GM19193 (cell line): ENCODE results near the gene NUP50.

ENCODE experiments used
- POLR2A ChIP-seq: IDR thresholded peaks from 4 replicates; pipeline ENCODE4 v1.6.1; 2011; ENCODE audit not compliant: insufficient read depth, insufficient read length; ENCODE audit errors: extremely low read depth

Gene NUP50

GRCh38 chr22:45149671-45150070, 14.1 kb upstream of the NUP50 start:
- no peak for TF ChIP-seq POLR2A

- TF ChIP-seq POLR2A: no peak
Observed at GRCh38 chr22:45150139-45150538, 13.6 kb upstream of the NUP50 start.

- TF ChIP-seq POLR2A: no peak
Observed at GRCh38 chr22:45151503-45151902, 12.2 kb upstream of the NUP50 start.

DNA sequence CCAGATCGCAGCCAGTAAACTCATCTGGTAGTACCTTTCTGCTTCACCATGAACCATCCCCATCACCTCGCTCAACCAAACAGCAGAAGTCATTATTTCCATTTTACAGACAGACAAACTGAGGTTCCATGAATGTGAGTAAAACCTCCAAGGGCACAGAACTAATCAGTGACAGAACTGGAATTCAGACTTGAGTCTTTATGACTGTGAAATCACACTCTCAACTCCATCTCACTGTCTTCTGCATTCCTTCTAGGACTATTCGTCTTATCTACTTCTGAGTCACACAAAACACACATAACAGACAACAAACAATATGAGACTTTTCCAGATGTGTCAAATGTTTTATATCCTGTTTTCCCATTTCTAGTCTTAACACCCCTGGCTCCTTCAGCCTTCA, 9.3 kb upstream of the NUP50 start:
- TF ChIP-seq POLR2A: no peak

DNA sequence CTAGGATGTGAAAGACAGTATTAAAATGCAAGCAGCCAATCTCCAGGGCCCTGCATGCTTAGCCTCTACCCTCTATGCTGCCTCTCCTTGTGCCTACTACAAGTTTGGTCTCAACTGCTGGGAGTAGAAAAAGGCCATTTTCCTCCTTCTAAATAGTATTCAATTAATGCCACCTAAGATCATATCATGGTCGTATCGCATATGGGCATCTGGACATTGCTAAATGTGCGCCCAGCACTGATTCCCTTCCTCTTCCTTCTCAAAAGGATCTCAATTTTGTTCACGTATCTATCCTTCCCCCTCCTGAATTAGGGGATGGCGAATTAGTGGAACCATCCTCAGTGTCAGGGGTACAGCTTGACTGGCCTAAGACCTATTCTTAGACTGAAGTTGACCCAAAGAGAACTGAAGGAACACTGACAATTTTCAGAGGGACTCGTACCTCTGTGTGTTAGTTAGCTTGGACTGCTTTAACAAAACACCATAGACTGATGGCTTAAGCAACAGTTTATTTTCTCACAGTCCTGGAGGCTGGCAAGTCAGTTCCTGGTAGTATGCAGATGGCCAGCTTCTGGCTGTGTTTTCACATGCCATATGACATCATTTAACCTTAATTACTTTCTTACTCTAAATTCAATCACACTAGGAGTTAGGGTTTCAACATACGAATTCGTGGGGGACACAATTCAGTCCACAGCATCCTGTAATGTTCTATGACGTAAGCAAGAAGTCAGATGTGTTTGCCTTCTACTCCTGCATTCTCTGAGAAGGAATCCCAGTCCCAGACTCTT, 8.5 kb upstream of the NUP50 start:
- TF ChIP-seq POLR2A: no peak

GRCh38 chr22:45157907-45158306, 5.8 kb upstream of the NUP50 start:
- TF ChIP-seq POLR2A: no peak

DNA sequence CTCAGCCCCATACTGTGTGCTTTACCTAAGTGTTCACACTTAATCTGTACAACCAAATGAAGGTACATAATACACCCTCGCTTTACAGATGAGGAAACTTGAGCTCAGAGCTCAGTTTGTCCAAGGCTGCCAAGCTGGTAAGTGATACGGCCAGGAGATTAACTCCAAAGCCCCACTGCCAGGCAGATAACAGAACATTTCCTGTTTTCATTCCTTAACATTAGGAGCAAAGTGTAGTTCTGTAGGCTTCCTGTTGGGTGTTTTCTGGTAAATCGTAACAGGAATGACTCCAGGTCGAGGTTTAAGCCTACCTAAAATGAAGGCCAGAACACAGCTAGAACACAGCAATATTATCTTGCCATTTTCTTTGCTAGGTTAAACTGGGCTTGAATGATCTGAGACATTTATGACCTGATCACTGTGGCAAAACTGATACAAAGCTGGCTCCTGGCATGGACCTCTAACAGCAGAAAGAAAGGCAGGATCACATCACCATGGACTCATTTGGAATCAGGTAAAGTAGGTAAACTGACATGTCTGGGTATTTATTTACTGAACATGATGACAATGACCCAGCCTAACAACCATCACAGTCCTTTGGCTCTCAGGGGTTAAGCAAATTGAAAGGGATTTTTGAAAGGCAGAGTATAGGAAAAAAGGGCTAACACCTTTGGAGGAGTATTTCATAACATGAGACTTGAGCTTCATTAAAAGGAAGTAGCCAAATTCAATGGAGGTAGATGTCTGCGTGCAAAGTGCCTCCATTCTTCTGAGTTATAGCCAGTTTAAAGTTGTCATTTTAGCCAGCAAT, 3.9 kb upstream of the NUP50 start:
- no peak for TF ChIP-seq POLR2A

DNA sequence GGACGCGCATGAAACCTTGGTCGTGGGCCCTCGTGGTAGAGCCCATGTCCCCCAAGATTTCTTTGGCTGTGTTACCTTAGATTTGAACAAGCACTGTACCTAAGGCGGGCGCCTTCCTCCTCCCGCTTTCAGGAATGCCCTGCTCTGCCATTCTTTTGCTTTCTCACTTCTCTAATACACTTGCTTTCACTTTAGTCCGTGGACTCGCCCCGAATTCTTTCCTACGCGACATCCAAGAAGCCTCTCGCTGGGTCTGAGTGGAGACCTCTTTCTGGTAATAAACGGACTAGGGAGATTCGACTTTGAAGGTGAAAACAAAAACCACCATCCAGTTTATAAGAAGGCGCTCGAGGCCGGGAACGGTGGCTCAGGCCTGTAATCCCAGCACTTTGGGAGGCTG, 1.2 kb upstream of the NUP50 start:
- TF ChIP-seq POLR2A: no peak

GRCh38 chr22:45163099-45163450, 650 bp upstream of the NUP50 start:
- no peak for TF ChIP-seq POLR2A

DNA sequence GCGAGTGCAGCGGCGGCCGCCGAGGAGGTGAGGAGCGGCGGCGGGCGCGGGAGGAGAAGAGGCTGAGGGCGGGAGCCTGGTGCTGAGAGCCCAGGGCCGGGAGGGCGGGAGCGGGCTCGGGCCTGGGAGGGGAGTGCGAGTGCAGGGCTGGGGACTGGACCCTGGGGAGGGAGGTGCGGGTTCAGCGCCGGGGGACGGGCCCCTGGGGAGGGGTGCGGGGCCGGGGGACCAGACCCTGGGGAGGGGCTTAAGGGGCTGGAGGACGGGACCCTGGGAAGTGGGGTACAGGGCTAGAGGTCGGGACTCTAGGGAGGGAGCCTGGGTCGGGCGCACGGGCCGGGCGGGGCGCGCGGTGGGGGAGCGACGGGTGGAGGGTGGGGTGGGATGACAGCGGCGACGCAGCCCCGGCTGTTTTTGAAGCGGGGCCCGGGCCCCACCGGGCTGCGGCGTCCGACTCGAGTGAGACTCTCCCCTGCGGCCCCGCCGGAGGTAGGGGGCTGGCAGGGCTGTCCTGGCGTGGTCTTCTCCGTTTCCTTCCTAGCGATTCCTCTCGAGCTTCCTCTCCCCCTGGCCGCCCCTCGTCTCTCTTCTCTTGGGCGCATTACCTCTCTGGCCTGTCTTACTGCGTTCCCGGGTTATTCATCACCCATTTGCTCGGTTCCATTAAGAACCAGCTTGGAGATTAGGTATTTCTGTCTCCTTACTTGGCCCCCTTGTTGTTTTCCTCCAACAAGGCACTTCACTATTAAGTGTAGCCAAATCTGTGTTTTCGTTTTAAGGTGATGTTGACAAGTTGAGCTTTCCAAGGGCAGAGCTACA, 754 bp downstream of the NUP50 start:
- no peak for TF ChIP-seq POLR2A

- TF ChIP-seq POLR2A: no peak
Observed at GRCh38 chr22:45166932-45167331, 3.2 kb downstream of the NUP50 start.

DNA sequence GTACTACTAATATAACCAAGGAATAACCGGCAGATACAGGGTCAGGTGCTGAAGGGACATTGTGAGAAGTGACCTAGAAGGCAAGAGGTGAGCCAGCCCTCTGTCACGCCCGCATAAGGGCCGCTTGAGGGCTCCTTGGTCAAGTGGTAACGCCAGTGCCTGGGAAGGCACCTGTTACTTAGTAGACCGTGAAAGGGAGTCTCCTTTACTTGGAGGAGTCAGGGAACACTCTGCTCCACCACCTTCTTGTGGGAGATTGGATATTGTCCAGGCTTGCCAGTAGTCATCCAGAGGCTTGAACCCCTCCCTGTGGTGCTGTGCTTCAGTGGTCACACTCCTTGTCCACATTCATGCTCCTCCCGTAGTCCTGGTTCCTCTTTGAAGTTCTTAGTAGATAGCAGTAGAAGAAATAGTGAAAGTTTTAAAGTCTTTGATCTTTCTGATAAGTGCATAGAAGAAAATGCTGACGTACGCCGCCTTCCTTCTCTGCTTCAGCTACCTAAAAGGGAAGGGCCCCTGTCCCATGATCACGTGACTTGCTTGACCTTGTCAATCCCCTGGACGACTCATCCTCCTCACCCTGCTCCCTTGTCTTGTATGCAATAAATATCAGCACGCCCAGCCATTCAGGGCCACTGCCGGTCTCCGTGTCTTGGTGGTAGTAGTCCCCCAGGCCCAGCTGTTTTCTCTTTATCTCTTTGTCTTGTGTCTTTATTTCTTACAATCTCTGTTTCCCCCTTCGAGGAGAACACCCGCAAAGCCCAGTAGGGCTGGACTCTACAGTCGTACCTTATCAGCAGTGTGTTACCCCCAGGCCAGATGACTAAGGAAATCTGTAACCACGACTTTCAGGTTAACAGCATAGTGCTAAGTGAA, 6.1 kb downstream of the NUP50 start:
- TF ChIP-seq POLR2A: no peak

DNA sequence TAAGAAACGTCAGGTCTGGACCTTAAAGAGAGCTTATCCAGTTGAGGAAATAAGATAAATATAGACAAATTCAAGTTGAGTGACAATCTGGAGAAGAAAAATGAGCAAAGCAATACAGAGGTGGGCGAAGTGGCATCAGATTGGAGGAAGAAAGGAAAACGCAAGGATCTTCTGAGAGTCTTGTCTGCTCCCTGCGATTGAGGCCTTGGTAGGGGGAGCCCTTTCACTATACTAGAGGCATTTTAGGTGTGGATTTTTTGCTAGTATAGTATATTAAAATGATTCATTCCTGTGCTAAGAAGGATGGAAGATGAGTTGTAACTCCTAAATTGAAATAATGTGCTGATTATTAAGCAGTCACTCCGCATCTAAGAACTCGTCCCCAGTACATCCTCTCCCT, 8.1 kb downstream of the NUP50 start:
- no peak for TF ChIP-seq POLR2A

DNA sequence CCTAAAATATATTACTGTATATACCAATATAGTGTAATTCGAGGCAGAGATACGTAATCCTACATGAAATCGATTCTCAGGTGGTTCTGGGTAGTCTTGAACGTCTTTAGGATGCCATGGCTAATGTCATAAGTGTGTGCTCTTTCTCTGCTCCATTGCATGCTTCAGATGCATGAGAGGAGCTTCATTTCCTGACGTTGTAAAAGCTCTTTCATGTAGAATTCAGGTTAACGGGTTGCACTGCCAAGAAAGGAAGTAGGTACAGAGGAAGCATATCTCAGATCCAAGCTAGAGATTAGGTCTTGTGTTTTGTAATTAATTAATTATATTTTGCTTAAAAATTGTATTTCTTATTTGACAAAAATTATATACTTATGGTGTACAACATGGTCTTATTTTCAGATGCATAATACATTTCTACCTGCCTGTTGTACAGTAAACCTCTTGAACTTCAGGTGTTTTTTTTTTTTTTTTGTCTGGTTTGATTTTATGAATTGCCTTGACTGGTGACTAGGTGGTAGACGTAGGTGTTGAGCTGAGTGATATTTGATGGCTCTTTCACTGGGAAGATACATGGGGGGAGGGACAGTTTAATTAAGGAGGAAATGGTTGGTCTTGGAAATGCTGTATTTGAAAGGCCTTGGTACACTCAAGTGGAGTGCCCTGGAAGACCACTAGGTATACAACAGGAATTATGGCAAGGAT, 9.3 kb downstream of the NUP50 start:
- no peak for TF ChIP-seq POLR2A
